ENCODE measurements around the gene ELF4.

Gene ELF4

DNA sequence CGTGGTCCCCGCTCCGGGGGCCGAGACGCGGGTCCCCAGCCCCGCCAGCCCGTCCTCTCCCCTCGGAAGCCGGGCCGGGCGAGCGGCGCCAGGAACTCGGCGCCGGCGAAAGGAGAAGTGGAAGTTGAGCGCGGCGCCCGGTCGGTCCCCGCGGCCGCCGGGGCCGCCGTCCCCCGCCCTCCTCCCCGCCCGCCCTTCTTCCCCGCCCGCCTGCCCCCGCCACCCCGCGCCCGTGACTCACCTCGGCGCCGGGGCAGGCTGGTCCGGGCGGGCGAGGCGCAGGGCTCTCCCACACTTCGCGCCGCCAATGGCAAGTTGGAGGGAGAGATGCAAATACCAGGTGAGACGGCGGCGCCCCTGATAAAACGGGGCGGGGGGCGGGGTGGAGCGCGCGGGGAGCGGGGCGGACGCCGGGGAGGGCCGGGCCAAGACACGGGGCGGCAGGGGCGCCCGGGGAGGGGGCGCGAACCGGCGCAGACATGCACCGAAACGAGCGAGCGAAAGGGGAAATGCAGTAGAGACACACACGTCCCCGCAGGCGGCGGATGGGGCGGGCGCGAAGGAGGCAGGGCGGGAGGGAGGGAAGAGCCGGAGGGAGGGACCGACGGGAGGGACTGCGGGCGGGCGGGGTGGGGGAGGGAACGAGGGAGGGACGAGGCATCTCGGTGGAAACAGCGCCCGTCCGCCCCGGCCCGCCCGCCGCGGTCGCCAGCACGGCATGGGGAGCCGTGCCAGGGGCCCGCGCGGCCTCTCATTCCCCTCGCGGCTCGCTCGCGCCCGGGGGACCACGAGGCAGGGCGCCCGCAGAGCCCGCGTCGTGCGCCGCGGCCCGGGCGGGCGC, at the start of gene ELF4:
Gene ELF4, minus strand, starts transcription at position 119 of the 841 bp plus-strand sequence. CDS start 29,167 bp downstream, outside the sequence.
- FAIRE-seq: no peak
- TF ChIP-seq, protein P1, sequence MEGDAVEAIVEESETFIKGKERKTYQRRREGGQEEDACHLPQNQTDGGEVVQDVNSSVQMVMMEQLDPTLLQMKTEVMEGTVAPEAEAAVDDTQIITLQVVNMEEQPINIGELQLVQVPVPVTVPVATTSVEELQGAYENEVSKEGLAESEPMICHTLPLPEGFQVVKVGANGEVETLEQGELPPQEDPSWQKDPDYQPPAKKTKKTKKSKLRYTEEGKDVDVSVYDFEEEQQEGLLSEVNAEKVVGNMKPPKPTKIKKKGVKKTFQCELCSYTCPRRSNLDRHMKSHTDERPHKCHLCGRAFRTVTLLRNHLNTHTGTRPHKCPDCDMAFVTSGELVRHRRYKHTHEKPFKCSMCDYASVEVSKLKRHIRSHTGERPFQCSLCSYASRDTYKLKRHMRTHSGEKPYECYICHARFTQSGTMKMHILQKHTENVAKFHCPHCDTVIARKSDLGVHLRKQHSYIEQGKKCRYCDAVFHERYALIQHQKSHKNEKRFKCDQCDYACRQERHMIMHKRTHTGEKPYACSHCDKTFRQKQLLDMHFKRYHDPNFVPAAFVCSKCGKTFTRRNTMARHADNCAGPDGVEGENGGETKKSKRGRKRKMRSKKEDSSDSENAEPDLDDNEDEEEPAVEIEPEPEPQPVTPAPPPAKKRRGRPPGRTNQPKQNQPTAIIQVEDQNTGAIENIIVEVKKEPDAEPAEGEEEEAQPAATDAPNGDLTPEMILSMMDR (IDR thresholded peaks at IDR 0.05; ENCODE audit: insufficient read depth, missing control alignments): no peak
- DNase-seq (ENCODE audit: insufficient read length, low spot score): peak; percentile 43

DNA sequence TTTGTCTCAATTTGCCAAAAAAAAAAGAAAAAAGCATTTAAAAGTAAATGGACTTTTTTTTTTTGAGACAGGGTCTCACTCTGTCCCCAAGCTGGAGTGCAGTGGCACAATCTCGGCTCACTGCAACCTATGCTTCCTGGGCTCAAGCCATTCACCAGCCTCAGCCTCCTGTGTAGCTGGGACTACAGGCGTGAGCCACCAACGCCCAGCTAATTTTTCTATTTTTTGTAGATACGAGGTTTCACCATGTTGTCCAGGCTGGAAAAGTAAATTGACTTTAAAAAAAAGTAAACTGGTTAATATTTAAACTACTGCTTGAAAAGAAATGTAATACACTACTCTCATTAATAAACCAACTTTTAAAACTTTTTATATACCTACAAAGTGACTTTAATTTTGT, 49.5 kb upstream of the ELF4 start:
- DNase-seq (ENCODE audit: insufficient read length, low spot score) (no peak), FAIRE-seq (no peak)
- TF ChIP-seq, protein P1 (IDR thresholded peaks at IDR 0.05; ENCODE audit: insufficient read depth, missing control alignments): no peak

DNA sequence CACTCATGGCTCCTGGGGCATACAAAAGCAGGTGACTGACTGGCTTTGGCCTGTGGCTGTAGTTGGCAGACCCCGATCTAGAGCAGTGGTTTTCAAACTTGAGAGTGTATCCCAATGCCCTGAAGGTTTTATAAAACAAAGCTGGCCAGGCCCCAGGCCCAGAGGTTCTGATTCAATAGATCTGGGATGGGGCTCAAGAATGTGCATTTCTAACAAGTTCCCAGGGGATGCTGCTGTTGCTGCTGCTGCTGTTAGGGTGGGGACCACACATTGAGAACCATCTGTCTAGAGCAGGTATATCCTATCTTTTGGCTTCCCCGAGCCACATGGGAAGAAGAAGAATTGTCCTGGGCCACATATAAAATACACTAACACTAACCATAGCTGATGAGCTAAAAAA, 48.0 kb upstream of the ELF4 start:
- FAIRE-seq (no peak), DNase-seq (ENCODE audit: insufficient read length, low spot score) (no peak)
- TF ChIP-seq, protein P1 (IDR thresholded peaks at IDR 0.05; ENCODE audit: insufficient read depth, missing control alignments): no peak

DNA sequence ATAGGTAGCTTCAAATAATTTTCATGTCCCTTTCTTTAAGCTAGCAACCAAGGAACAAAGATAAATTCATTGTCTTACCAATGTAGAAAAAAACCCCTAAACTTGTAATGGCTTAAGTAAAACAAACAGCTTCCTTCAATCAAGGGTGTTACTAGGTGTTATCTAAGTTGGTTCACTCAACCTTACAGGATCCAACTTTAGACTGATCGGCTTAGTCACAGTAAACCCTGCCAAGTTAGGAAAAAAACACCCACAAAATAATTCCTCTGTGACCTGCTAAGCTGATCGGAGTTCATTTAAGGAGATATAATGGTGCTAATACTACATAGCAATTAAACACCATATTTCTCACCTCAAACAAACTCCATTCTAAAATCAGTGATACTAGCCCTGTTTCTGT, 45.3 kb upstream of the ELF4 start:
- FAIRE-seq (peak; percentile 74), DNase-seq (ENCODE audit: insufficient read length, low spot score) (no peak)
- TF ChIP-seq, protein P1 (IDR thresholded peaks at IDR 0.05; ENCODE audit: insufficient read depth, missing control alignments): no peak

DNA sequence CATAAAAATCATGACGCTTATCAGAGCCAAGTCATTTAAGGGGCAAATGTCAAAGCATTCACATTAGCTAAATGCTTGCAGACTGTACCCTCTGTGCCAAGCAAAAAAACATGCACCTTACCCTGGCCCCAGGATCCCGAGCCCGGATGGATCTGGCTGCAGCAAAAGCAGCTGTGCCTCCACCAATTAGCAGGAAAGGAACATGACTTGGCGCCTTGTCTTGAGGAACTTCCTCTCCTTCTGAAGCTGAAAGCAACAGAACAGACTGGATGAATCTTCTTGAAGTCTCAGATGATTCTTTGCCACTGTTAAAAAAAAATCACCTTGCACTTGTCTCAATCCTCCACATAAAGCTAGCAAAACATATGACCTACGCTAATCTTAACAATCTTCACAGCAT, 37.3 kb upstream of the ELF4 start:
- FAIRE-seq (no peak), DNase-seq (ENCODE audit: insufficient read length, low spot score) (no peak)
- TF ChIP-seq, protein P1 (IDR thresholded peaks at IDR 0.05; ENCODE audit: insufficient read depth, missing control alignments): no peak

DNA sequence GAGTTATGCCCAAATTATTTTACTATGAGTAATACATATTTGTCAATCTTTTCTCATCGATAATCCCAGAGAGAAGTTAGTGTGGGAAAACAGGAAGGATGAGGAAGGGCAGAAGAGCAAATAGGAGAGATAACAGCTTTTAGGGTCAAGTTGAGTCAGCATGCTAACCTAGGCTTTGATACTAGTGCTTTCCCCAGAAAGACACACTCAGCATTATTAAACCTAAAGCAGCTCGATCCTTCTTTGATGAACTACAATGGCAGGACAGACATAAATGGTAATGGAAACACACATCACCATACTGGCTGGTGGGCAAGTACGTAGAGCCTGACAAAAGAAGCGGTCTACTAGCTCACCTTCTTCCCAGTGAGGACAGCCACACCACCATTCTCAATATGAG, 34.8 kb upstream of the ELF4 start:
- no peak for DNase-seq (ENCODE audit: insufficient read length, low spot score)
- TF ChIP-seq, protein P1 (IDR thresholded peaks at IDR 0.05; ENCODE audit: insufficient read depth, missing control alignments): no peak
- FAIRE-seq: no peak

DNA sequence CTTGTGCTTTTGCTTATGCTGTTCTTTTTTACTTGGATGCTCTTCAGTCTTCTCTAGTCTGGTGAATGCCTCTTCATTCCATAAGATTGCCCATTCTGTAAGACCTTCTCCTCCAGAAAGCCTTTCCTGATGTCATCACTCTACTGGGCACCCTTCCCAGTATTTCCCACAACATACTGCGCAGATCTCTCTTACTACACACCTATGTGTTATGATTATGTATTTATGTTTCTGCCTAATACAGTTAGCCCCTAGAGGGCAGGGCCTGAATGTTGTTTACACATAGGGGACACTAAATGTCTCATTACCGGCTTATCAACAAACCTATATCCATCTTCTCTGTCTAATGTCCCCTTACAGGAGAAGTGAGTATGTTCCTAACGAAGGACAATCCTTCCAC, 34.2 kb upstream of the ELF4 start:
- TF ChIP-seq, protein P1 (IDR thresholded peaks at IDR 0.05; ENCODE audit: insufficient read depth, missing control alignments): peak; percentile 16
- FAIRE-seq (no peak), DNase-seq (ENCODE audit: insufficient read length, low spot score) (no peak)
